B cell (primary cell): Measurements from ENCODE around the gene LRRC47. TPM values are rescaled to one million over a fixed set of nuclear protein-coding genes. Genes with fewer than 3 reads are reported as not detected.

Source experiments
- ATAC-seq: fragments of 200-7000 bp; cut with Tn5 transposase; one replicate; pipeline ENCODE4 v1.10.0; 2021; ENCODE audit warnings: low read depth, mild to moderate bottlenecking, moderate number of reproducible peaks, moderate library complexity
- CTCF ChIA-PET: fragments of 350-600 bp; sonication (Branson Sonifier 250); formaldehyde crosslinking; loops from one replicate; lab custom pipeline; 2021; ENCODE audit warnings: antibody characterized with exemption, inconsistent platforms; lab: Charles Lee
- POLR2A ChIA-PET: fragments of 350-600 bp; sonication (Branson Sonifier 250); formaldehyde crosslinking; loops from one replicate; lab custom pipeline; 2021; ENCODE audit warnings: antibody characterized with exemption; lab: Charles Lee
- DNase-seq: peaks from one replicate; pipeline ENCODE4 v3.0.0; 2013
- H2AFZ ChIP-seq: 2 replicates; pipeline ENCODE4 v1.6.1; 2012; ENCODE audit warnings: mild to moderate bottlenecking, low read depth, low read length; ENCODE audit not compliant: insufficient read depth, poor library complexity, severe bottlenecking
- H3K27ac ChIP-seq, 2 donors: 1 replicate in 1 of 2; 2 replicates in 1 of 2; pipeline ENCODE4 v1.5.1; 2012 to 2013; ENCODE audit warnings: low read length in 2 of 2, mild to moderate bottlenecking in 2 of 2, moderate library complexity in 1 of 2
- H3K27me3 ChIP-seq, 4 experiments: fragments of 200-600 bp in 1 of 4; sonication (generic) in 1 of 4; replicated peaks in 1 of 4; 1 replicate in 2 of 4; 2 replicates in 2 of 4; pipeline versions ENCODE4 v1.6.1 to v1.7.0; 2013 to 2016; ENCODE audit warnings: low read length in 3 of 4, mild to moderate bottlenecking in 2 of 4, mixed read lengths in 1 of 4, moderate library complexity in 1 of 4; ENCODE audit not compliant: insufficient read depth in 4 of 4, control insufficient read depth in 3 of 4; ENCODE audit errors: control extremely low read depth in 1 of 4
- H3K36me3 ChIP-seq, 2 experiments: replicated peaks in 1 of 2; 1 replicate in 1 of 2; 2 replicates in 1 of 2; pipeline versions ENCODE4 v1.6.1 to v1.7.1; 2013; ENCODE audit warnings: low read length in 1 of 2; ENCODE audit not compliant: insufficient read depth in 2 of 2, control insufficient read depth in 1 of 2; ENCODE audit errors: control extremely low read depth in 1 of 2, extremely low read depth in 1 of 2
- H3K4me1 ChIP-seq, 2 donors: fragments of 200-600 bp in 1 of 2; sonication (generic) in 1 of 2; 1 replicate in 1 of 2; 2 replicates in 1 of 2; pipeline versions ENCODE4 v1.5.1 to v1.6.1; 2013 to 2017; ENCODE audit warnings: low read length in 2 of 2; ENCODE audit not compliant: control insufficient read depth in 2 of 2, insufficient read depth in 2 of 2
- H3K4me2 ChIP-seq: replicated peaks from 2 replicates; pipeline ENCODE3; 2012; ENCODE audit warnings: mild to moderate bottlenecking, low read depth, low read length; ENCODE audit not compliant: poor library complexity, severe bottlenecking
- H3K4me3 ChIP-seq, 5 experiments: fragments of 200-600 bp in 1 of 5; sonication (generic) in 1 of 5; 1 replicate in 3 of 5; 2 replicates in 2 of 5; pipeline versions ENCODE4 v1.5.1 to v1.7.0; 2011 to 2016; ENCODE audit warnings: low read length in 4 of 5, mild to moderate bottlenecking in 4 of 5, low read depth in 2 of 5, control low read depth in 1 of 5, moderate library complexity in 1 of 5; ENCODE audit not compliant: insufficient read depth in 1 of 5; ENCODE audit errors: control extremely low read depth in 1 of 5, extremely low read depth in 1 of 5
- H3K79me2 ChIP-seq: fragments of 200-600 bp; sonication (generic); one replicate; pipeline ENCODE4 v1.6.0; 2016; ENCODE audit warnings: low read length; ENCODE audit not compliant: control insufficient read depth, insufficient read depth
- H3K9ac ChIP-seq: fragments of 200-600 bp; sonication (generic); 2 replicates; pipeline ENCODE4 v1.6.1; 2017; ENCODE audit warnings: mild to moderate bottlenecking, low read length, moderate library complexity
- H3K9me3 ChIP-seq, 3 donors: one replicate each; pipeline versions ENCODE4 v1.6.1 to v1.7.1; 2013; ENCODE audit warnings: low read length in 2 of 3; ENCODE audit not compliant: control insufficient read depth in 2 of 3, insufficient read depth in 1 of 3; ENCODE audit errors: control extremely low read depth in 1 of 3
- H4K20me1 ChIP-seq: 2 replicates; pipeline ENCODE4 v1.6.0; 2012; ENCODE audit warnings: mild to moderate bottlenecking, low read length; ENCODE audit not compliant: insufficient read depth, control insufficient read depth, poor library complexity, severe bottlenecking
- H3K27ac Mint-ChIP-seq: one replicate; pipeline ENCODE4 v1.8.0; 2021; ENCODE audit warnings: mixed read lengths
- H3K27me3 Mint-ChIP-seq: one replicate; pipeline ENCODE4 v1.8.0; 2021; ENCODE audit warnings: mixed read lengths
- H3K4me1 Mint-ChIP-seq: one replicate; pipeline ENCODE4 v1.8.0; 2021; ENCODE audit warnings: mixed read lengths
- H3K4me3 Mint-ChIP-seq: one replicate; pipeline ENCODE4 v1.8.0; 2021; ENCODE audit warnings: mixed read lengths
- H3K9me3 Mint-ChIP-seq: one replicate; pipeline ENCODE4 v1.8.0; 2022; ENCODE audit warnings: mixed read lengths; ENCODE audit not compliant: insufficient read depth
- CTCF ChIP-seq: fragments of 200-600 bp; IDR thresholded peaks from one replicate; pipeline ENCODE4 v1.8.0; 2022; ENCODE audit warnings: antibody characterized with exemption, mild to moderate bottlenecking
- EZH2 ChIP-seq: IDR thresholded peaks from 2 replicates; pipeline ENCODE4 v1.6.1; 2012; ENCODE audit warnings: borderline replicate concordance, low read depth, mild to moderate bottlenecking, moderate library complexity, low read length; ENCODE audit not compliant: insufficient read depth, poor library complexity, severe bottlenecking
- WGBS: methylation state at CpG from one replicate; pipeline ENCODE4 v1.1.5; 2013; ENCODE audit warnings: missing lambda C conversion rate; ENCODE audit not compliant: insufficient coverage; 5-methylcytosine and 5-hydroxymethylcytosine counted together
- intact Hi-C: fragments of 100-400 bp; cut with micrococcal nuclease; formaldehyde crosslinking; loops from one replicate; pipeline ENCODE4 v1.10.0; 2022
- polyA plus RNA-seq: library from polyadenylated mRNA; depleted of rRNA; stranded (reverse); fragments of >200 nt; gene quantifications from 2 replicates; pipeline ENCODE4 v1.2.3, GENCODE V29; 2012
- total RNA-seq, 2 donors: library from RNA; stranded (reverse); fragments of 120-200 nt in 1 of 2; gene quantifications; 1 replicate in 1 of 2; 2 replicates in 1 of 2; pipeline versions ENCODE4 v1.2.3 to v1.2.4, GENCODE V29; 2013 to 2022

Gene LRRC47
- total and polyA plus RNA-seq, 2 donors (not counting 1 experiment from before 2014, with no cell fraction given) = 16.7 to 48.2 TPM

DNA sequence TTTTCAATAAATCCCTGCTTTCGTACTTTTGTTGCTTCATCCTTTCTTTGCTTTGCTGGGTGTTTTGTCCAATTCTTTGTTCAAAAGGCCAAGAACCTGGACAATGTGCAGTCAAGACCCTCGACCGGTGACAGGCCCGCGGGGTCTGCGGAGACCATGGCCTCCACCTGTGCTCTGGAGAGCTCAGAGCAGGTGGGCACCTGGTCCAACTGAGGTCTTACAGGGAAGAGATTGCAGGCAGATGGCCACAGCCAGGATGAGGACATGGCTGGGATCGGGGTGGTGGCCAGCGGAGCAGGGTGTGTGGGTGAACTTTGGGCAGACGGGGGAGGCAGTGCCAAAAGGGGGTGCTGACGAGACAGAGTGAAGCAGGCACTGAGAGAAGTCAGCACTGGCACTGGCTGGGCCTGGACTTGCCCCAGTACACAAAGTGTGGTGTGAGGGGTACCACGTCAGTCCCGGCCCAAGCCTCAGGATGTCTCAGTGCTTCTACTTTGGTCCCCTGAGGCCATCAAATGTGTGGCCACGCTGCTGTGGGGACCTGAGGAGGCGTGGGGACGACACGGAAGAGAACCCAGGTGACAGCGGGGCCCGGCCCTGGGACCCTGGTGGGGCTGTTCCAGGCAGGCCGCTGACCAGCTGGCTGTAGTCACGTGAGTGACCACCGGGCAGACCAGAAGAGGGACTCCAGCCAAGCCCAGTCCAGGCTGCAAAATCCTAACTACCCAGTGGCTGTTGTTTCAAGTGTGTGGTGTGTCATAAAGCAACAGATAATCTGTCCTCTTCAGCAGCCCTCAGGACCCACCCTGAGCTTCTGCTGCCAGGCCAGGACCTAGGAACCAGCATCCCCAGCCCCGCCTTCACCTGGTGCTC, 54.5 kb downstream of the LRRC47 start:
- Histone ChIP-seq H3K36me3 (peaks cover 1 to 26% of the 10 kb centered on the region in 2 experiments), H2AFZ (no peak overlapping the region), H3K4me1 (peaks cover 4 to 8% of the 10 kb centered on the region in 2 donors), H3K27me3 (no peaks in the 10 kb centered on the region), H3K27ac (no peak overlapping the region), H3K4me3 (no peak overlapping the region), H3K9ac (no peak overlapping the region), H4K20me1 (no peaks in the 10 kb centered on the region), H3K9me3 (no peaks in the 10 kb centered on the region), H3K79me2 (no peaks in the 10 kb centered on the region), H3K4me2 (no peak overlapping the region)
- no peak for ATAC-seq
- Mint-ChIP-seq H3K4me1 (peaks cover 22% of the 10 kb centered on the region), H3K9me3 (no peaks in the 10 kb centered on the region), H3K4me3 (no peak overlapping the region), H3K27me3 (no peaks in the 10 kb centered on the region), H3K27ac (no peak overlapping the region)
- DNase-seq = no peak
- ChIA-PET POLR2A (interaction anchor here (0.6 kb wide), 1 partner anchor 1085 kb away, joined by 4 read pairs; no protein-coding TSS in a partner anchor), CTCF (no interaction called here)
- 95% methylated on average over 21 of the region's 22 CpGs for WGBS
- intact Hi-C loops = no loop called here
- no peak for TF ChIP-seq CTCF
- no peak for TF ChIP-seq EZH2

DNA sequence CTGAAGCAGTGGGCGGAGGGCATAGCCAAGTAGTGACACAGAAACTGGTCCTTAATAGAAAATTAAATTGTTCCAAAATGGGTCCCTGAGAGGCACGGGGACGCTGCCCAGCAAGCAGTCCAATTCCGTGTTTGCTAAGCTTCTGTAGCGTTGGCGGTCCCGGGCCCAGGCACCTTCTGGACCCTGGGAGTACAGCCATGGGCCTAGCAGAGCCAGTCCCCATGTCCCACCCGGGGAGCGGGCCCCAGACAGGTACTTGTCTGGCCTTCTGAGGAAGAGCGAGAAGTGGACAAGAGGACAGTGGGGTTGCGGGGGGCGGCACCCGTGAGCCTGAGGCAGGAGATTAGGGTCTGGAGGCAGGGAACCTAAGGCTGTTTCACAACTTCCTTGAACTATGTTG, 55.5 kb downstream of the LRRC47 start:
- H3K27ac ChIP-seq = no peak overlapping the region
- Mint-ChIP-seq H3K4me1 (peaks cover 13% of the 10 kb centered on the region), H3K27me3 (no peaks in the 10 kb centered on the region), H3K27ac (no peak overlapping the region), H3K9me3 (no peaks in the 10 kb centered on the region), H3K4me3 (no peak overlapping the region)
- ATAC-seq (no peak), DNase-seq (no peak)
- H3K9me3 ChIP-seq = no peaks in the 10 kb centered on the region
- ChIA-PET CTCF (no interaction called here), POLR2A (no interaction called here)
- H3K4me1 ChIP-seq = no peaks in the 10 kb centered on the region
- TF ChIP-seq EZH2 (no peak), CTCF (no peak)
- peaks cover 1 to 26% of the 10 kb centered on the region in 2 experiments for H3K36me3 ChIP-seq
- no peak overlapping the region for H3K4me2 ChIP-seq
- intact Hi-C loops = no loop called here
- H2AFZ ChIP-seq = no peak overlapping the region
- no peak overlapping the region for H3K9ac ChIP-seq
- no peaks in the 10 kb centered on the region for H4K20me1 ChIP-seq
- H3K27me3 ChIP-seq = no peaks in the 10 kb centered on the region
- H3K4me3 ChIP-seq = no peak overlapping the region
- WGBS = 97% methylated on average over 13 of the region's 13 CpGs
- H3K79me2 ChIP-seq = no peaks in the 10 kb centered on the region
